Ovary (tissue), 10 donors: ENCODE data around the gene MOXD1. TPM values are rescaled to one million over a fixed set of nuclear protein-coding genes. Genes with fewer than 3 reads are reported as not detected.

Experiments used
- DNase-seq, 5 donors: peaks; one replicate each; pipeline ENCODE4 v3.0.0-alpha.2; 2019 to 2020
- H3K27ac ChIP-seq, 2 donors: fragments of 200-600 bp; one replicate each; pipeline versions ENCODE4 v1.5.1 to v1.8.0; 2019 to 2022
- H3K27me3 ChIP-seq: fragments of 200-600 bp; one replicate; pipeline ENCODE4 v1.8.0; 2022
- H3K36me3 ChIP-seq: fragments of 200-600 bp; sonication (generic); one replicate; pipeline ENCODE4 v1.5.1; 2019
- H3K4me1 ChIP-seq: one replicate; pipeline ENCODE4 v1.8.1; 2013; ENCODE audit warnings: mild to moderate bottlenecking, moderate library complexity; ENCODE audit not compliant: insufficient read depth
- H3K4me3 ChIP-seq: fragments of 200-600 bp; sonication (generic); one replicate; pipeline ENCODE4 v1.5.1; 2017
- H3K9me3 ChIP-seq, 2 donors: fragments of 200-600 bp in 1 of 2; sonication (generic) in 1 of 2; one replicate each; pipeline versions ENCODE4 v1.5.1 to v1.8.1; 2013 to 2019; ENCODE audit warnings: mild to moderate bottlenecking in 1 of 2, moderate library complexity in 1 of 2
- EP300 ChIP-seq: sonication (generic); formaldehyde crosslinking; IDR thresholded peaks from one replicate; pipeline ENCODE4 v1.6.1; 2017; ENCODE audit warnings: antibody characterized with exemption
- POLR2A ChIP-seq: fragments of 450-650 bp; IDR thresholded peaks from one replicate; pipeline ENCODE4 v1.6.1; 2017; ENCODE audit warnings: antibody characterized with exemption, mild to moderate bottlenecking, moderate library complexity
- WGBS, 3 donors: extraction: QIAGEN DNeasy Blood & Tissue Kit in 1 of 3; methylation state at CpG; one replicate each; pipeline versions ENCODE4 v1.1.5 to v1.1.7; 2013 to 2017; 5-methylcytosine and 5-hydroxymethylcytosine counted together
- intact Hi-C, 4 donors: fragments of 100-400 bp; cut with DNase I; formaldehyde crosslinking; loops; one replicate each; pipeline versions ENCODE4 v1.11.0 to v1.15.1; 2022 to 2023
- long read RNA-seq, 3 donors: library from polyadenylated mRNA in 2 of 3; unstranded in 2 of 3; transcript quantifications; one replicate each; pipeline ENCODE4 v2.0.0 and lab custom pipeline, GENCODE V29; 2021 to 2026
- polyA plus RNA-seq, 2 donors: library from polyadenylated mRNA; stranded (reverse); fragments of 200-250 nt in 1 of 2; fragments of 350-450 nt in 1 of 2; fragmentation: Illumina TruSeq in 1 of 2; extraction: RNeasy Lipid Tissue Mini Kit (QIAGEN cat#74804) in 1 of 2; gene quantifications; one replicate each; pipeline ENCODE4 v1.2.3, GENCODE V29; 2013 to 2014
- total RNA-seq, 7 donors: library from RNA; depleted of rRNA in 2 of 7; stranded (reverse); fragments of >200 nt in 2 of 7; fragmentation: NEBNext Ultra II Directional in 3 of 7; extraction: Animal tissue kit (Norgen Biotek cat#: 25700) in 3 of 7; gene quantifications; one replicate each; pipeline versions ENCODE4 v1.1.0 to v1.2.4, GENCODE V29; 2016 to 2023
- TF ChIP-seq, protein P1 (sequence below), 3 donors: fragments of 450-650 bp in 2 of 3; fragments of 200-600 bp in 1 of 3; IDR thresholded peaks; one replicate each; pipeline versions ENCODE4 v1.5.1 to v1.8.0; 2016 to 2022; ENCODE audit warnings: antibody characterized with exemption in 3 of 3, mild to moderate bottlenecking in 1 of 3
- donor health status: DM: no; HTN: no; CAD: no; lungs with moderate emphysema.
- donor health status: DM: no; HTN: no; CAD: no.
- donor health status: Bipolar disorder and iron deficiency.
- donor health status: DM: yes; HTN: yes; CAD: no.
- donor health status: DM: no; HTN: no; CAD: no.
- donor health status: DM: yes; HTN: yes; CAD: no.

MOXD1 gene
- total RNA-seq (1 to 10 TPM in 3 of 7 donors, under 1 TPM in 4; 0.36 to 1.8 (median 0.77) TPM), polyA plus RNA-seq (1 to 10 TPM in 1 of 2 donors, under 1 TPM in 1; 0.31 to 4.2 TPM)
- long read RNA-seq, donor 1, partial matches to known transcripts = 0 of 1 reads
- long read RNA-seq, donor 1, other reads (novel, unspliced or antisense) = 0 of 1 reads
- long read RNA-seq, donor 2, partial matches to known transcripts = 0 of 2 reads
- long read RNA-seq, donor 2, other reads (novel, unspliced or antisense) = 0 of 2 reads
- long read RNA-seq, donor 3, partial matches to known transcripts = 1 of 3 reads
- long read RNA-seq, donor 3, other reads (novel, unspliced or antisense) = 0 of 3 reads

DNA sequence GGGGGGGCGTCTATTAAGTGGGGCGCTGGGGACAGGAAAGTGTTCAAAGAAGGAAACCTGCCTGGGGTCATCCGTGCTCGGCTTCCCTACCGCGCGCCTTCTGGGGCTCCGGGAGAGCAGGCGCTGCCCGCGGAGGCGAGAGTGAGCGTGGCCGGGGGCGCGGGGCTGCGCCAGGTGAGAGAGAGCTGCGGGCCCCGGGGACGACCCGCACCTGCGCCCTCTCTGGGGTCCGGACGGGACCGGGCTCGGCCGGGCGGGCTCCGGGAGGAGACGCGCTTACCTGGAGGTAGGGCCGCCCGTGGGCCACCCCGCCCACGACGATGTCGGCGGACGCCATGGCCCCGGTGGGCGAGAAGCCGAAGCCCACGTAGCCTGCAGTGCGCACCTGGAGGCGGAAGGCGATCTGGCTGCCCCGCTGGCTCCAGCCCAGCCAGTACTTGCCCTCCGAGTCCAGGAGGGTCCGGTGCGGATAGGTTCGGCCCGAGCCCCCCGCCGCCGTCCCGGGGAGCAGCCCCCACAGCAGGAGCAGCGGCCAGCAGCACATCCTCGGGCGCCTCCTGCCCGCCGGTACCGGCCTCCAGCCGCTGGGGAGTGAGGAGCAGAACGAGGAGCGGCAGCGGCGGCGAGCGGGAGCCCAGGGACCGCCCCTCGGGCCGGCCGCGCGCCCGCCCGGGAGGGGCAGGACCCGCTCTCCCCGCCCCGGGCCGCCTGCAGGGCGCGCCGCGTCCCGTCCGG, at the start of gene MOXD1:
MOXD1 (minus strand) TSS at position 593 of the 735 bp plus-strand sequence; CDS start at position 544, 49 bp downstream.
- no peak for TF ChIP-seq EP300
- TF ChIP-seq POLR2A = no peak
- TF ChIP-seq, protein P1, sequence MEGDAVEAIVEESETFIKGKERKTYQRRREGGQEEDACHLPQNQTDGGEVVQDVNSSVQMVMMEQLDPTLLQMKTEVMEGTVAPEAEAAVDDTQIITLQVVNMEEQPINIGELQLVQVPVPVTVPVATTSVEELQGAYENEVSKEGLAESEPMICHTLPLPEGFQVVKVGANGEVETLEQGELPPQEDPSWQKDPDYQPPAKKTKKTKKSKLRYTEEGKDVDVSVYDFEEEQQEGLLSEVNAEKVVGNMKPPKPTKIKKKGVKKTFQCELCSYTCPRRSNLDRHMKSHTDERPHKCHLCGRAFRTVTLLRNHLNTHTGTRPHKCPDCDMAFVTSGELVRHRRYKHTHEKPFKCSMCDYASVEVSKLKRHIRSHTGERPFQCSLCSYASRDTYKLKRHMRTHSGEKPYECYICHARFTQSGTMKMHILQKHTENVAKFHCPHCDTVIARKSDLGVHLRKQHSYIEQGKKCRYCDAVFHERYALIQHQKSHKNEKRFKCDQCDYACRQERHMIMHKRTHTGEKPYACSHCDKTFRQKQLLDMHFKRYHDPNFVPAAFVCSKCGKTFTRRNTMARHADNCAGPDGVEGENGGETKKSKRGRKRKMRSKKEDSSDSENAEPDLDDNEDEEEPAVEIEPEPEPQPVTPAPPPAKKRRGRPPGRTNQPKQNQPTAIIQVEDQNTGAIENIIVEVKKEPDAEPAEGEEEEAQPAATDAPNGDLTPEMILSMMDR (IDR thresholded peaks at IDR 0.05) = no peak
- intact Hi-C loops = no loop called here
- peak in 2 of 5 donors; percentile 39 to 47 for DNase-seq

GRCh38 chr6:132446855-132447241, 45.6 kb upstream of the MOXD1 start:
- Histone ChIP-seq H3K4me1 (no peaks in the 10 kb centered on the region), H3K27me3 (no peaks in the 10 kb centered on the region), H3K36me3 (no peaks in the 10 kb centered on the region), H3K27ac (no peak overlapping the region), H3K9me3 (no peaks in the 10 kb centered on the region), H3K4me3 (no peak overlapping the region)
- WGBS, 3 donors = 95 to 97% (median 97%) methylated on average over 5 of the region's 5 CpGs
- no peak for DNase-seq
- intact Hi-C loops = no loop called here
- TF ChIP-seq EP300 (no peak), POLR2A (no peak)
- TF ChIP-seq, protein P1 (IDR thresholded peaks at IDR 0.05) = no peak

More for the DNA sequence above, at the start of gene MOXD1:
- Histone ChIP-seq H3K9me3 (no peaks in the 10 kb centered on the region), H3K27me3 (no peaks in the 10 kb centered on the region), H3K4me1 (no peaks in the 10 kb centered on the region), H3K4me3 (peak within 1 kb of the TSS; percentile 75), H3K27ac (no peak within 1 kb of the TSS), H3K36me3 (no peaks in the 10 kb centered on the region)
- 0 to 1% (median 1%) methylated on average over 52 to 87 of the region's 87 CpGs for WGBS, 3 donors

GRCh38 chr6:132446141-132446854, 45.0 kb upstream of the MOXD1 start:
- DNase-seq = no peak
- no peaks in the 10 kb centered on the region for H3K27me3 ChIP-seq
- TF ChIP-seq EP300 (no peak), POLR2A (no peak)
- TF ChIP-seq, protein P1 (IDR thresholded peaks at IDR 0.05) = no peak
- intact Hi-C loops = no loop called here
- 71 to 80% (median 72%) methylated on average over 4 of the region's 4 CpGs for WGBS, 3 donors
- H3K36me3 ChIP-seq = no peaks in the 10 kb centered on the region
- no peaks in the 10 kb centered on the region for H3K9me3 ChIP-seq
- no peaks in the 10 kb centered on the region for H3K4me1 ChIP-seq
- no peak overlapping the region for H3K27ac ChIP-seq
- H3K4me3 ChIP-seq = no peak overlapping the region

- DNase-seq = no peak
- TF ChIP-seq POLR2A = no peak
- Histone ChIP-seq H3K27me3 (no peaks in the 10 kb centered on the region), H3K9me3 (no peaks in the 10 kb centered on the region), H3K4me1 (no peaks in the 10 kb centered on the region), H3K4me3 (no peak overlapping the region), H3K27ac (no peak overlapping the region), H3K36me3 (no peaks in the 10 kb centered on the region)
- WGBS, 3 donors = 67 to 85% (median 73%) methylated on average over 3 of the region's 3 CpGs
- intact Hi-C loops = no loop called here
These were observed 44.1 kb upstream of the MOXD1 start for GRCh38 chr6:132445201-132445951.
